IMR-90 (cell line): ENCODE data around the gene PIK3CB. TPM values are rescaled to one million over a fixed set of nuclear protein-coding genes. Genes with fewer than 3 reads are reported as not detected.

ENCODE experiments used
- ATAC-seq: fragments of 200-7000 bp; cut with Tn5 transposase; 2 replicates; pipeline ENCODE4 v1.9.1; 2020; ENCODE audit warnings: low read depth, mild to moderate bottlenecking, moderate library complexity
- BruUV-seq: library from RNA; stranded (reverse); fragments of 400-500 nt; replicated peaks from 2 replicates; lab custom pipeline; 2021; lab: Mats Ljungman, UMichigan
- CTCF ChIA-PET: fragments of 300-600 bp; formaldehyde crosslinking; extraction: SDS; loops from one replicate; lab custom pipeline; 2021; ENCODE audit warnings: antibody characterized with exemption; lab: Yijun Ruan, JAX
- POLR2A ChIA-PET: fragments of 300-600 bp; sonication (Branson Sonifier 250); formaldehyde crosslinking; loops from one replicate; lab custom pipeline; 2022; ENCODE audit warnings: antibody characterized with exemption; ENCODE audit not compliant: unreplicated experiment; lab: Charles Lee
- DNase-seq: peaks from one replicate; pipeline ENCODE4 v3.0.0; 2013
- H2AFZ ChIP-seq: replicated peaks from 2 replicates; pipeline ENCODE3; 2013; ENCODE audit warnings: low read length, mild to moderate bottlenecking; ENCODE audit not compliant: poor library complexity
- H2AK5ac ChIP-seq: 2 replicates; pipeline ENCODE4 v1.6.1; 2013; ENCODE audit warnings: low read depth, low read length, inconsistent platforms
- H2AK9ac ChIP-seq: replicated peaks from 2 replicates; pipeline ENCODE3; 2013; ENCODE audit warnings: mild to moderate bottlenecking, low read depth, low read length, moderate library complexity; ENCODE audit not compliant: poor library complexity
- H2BK120ac ChIP-seq: 2 replicates; pipeline ENCODE4 v1.6.1; 2013; ENCODE audit warnings: low read depth, low read length, inconsistent platforms
- H2BK15ac ChIP-seq: 3 replicates; pipeline ENCODE4 v1.6.1; 2013; ENCODE audit warnings: low read depth, low read length, inconsistent platforms
- H2BK20ac ChIP-seq: 2 replicates; pipeline ENCODE4 v1.6.1; 2013; ENCODE audit warnings: low read depth, mild to moderate bottlenecking, inconsistent platforms, low read length, moderate library complexity
- H2BK5ac ChIP-seq: 2 replicates; pipeline ENCODE4 v1.6.1; 2013; ENCODE audit warnings: mild to moderate bottlenecking, low read depth, low read length, inconsistent platforms; ENCODE audit not compliant: poor library complexity, severe bottlenecking
- H3K14ac ChIP-seq: replicated peaks from 2 replicates; pipeline ENCODE4 v1.6.1; 2013; ENCODE audit warnings: low read depth, low read length, inconsistent platforms
- H3K18ac ChIP-seq: 2 replicates; pipeline ENCODE4 v1.6.1; 2013; ENCODE audit warnings: low read depth, low read length, control low read depth
- H3K23ac ChIP-seq: 2 replicates; pipeline ENCODE4 v1.6.1; 2013; ENCODE audit warnings: low read depth, low read length, inconsistent platforms
- H3K27ac ChIP-seq: 2 replicates; pipeline ENCODE4 v1.5.1; 2013; ENCODE audit warnings: mild to moderate bottlenecking, control low read depth, low read length; ENCODE audit not compliant: insufficient read depth
- H3K27me3 ChIP-seq: 2 replicates; pipeline ENCODE4 v1.6.1; 2013; ENCODE audit warnings: low read length; ENCODE audit not compliant: control insufficient read depth, insufficient read depth
- H3K36me3 ChIP-seq: 2 replicates; pipeline ENCODE4 v1.6.1; 2013; ENCODE audit warnings: low read length, mixed read lengths; ENCODE audit not compliant: control insufficient read depth, insufficient read depth
- H3K4ac ChIP-seq: 2 replicates; pipeline ENCODE4 v1.6.1; 2013; ENCODE audit warnings: low read depth, low read length, inconsistent platforms
- H3K4me1 ChIP-seq: 2 replicates; pipeline ENCODE4 v1.6.1; 2013; ENCODE audit warnings: low read length, mixed read lengths; ENCODE audit not compliant: control insufficient read depth, insufficient read depth
- H3K4me2 ChIP-seq: 2 replicates; pipeline ENCODE4 v1.6.1; 2013; ENCODE audit warnings: low read depth, mild to moderate bottlenecking, control low read depth, low read length, moderate library complexity
- H3K4me3 ChIP-seq: 2 replicates; pipeline ENCODE4 v1.5.1; 2013; ENCODE audit warnings: low read depth, mild to moderate bottlenecking, control low read depth, low read length, moderate library complexity; ENCODE audit not compliant: insufficient read depth
- H3K56ac ChIP-seq: 2 replicates; pipeline ENCODE4 v1.6.1; 2013; ENCODE audit warnings: low read length, inconsistent platforms; ENCODE audit not compliant: insufficient read depth; ENCODE audit errors: extremely low read depth
- H3K79me1 ChIP-seq, 2 experiments: 2 replicates each; pipeline ENCODE4 v1.6.1; 2013; ENCODE audit warnings: low read length in 2 of 2, inconsistent platforms in 1 of 2, low read depth in 1 of 2
- H3K9ac ChIP-seq: 2 replicates; pipeline ENCODE4 v1.6.1; 2013; ENCODE audit warnings: low read depth, low read length, control low read depth
- H3K9me1 ChIP-seq: 2 replicates; pipeline ENCODE4 v1.6.1; 2013; ENCODE audit warnings: low read length, inconsistent platforms; ENCODE audit not compliant: insufficient read depth
- H3K9me3 ChIP-seq: 2 replicates; pipeline ENCODE4 v1.6.1; 2013; ENCODE audit warnings: low read length; ENCODE audit not compliant: control insufficient read depth, insufficient read depth
- H4K20me1 ChIP-seq: 2 replicates; pipeline ENCODE4 v1.6.1; 2013; ENCODE audit warnings: low read length, inconsistent platforms; ENCODE audit not compliant: insufficient read depth
- H4K5ac ChIP-seq: 2 replicates; pipeline ENCODE4 v1.6.1; 2013; ENCODE audit warnings: mild to moderate bottlenecking, low read depth, low read length, control low read depth
- H4K8ac ChIP-seq, 2 experiments: 2 replicates each; pipeline ENCODE4 v1.6.1; 2013; ENCODE audit warnings: low read depth in 2 of 2, low read length in 2 of 2, control low read depth in 1 of 2, inconsistent platforms in 1 of 2
- H4K91ac ChIP-seq: 2 replicates; pipeline ENCODE4 v1.6.1; 2013; ENCODE audit warnings: low read depth, low read length, inconsistent platforms; ENCODE audit not compliant: insufficient read depth
- BHLHE40 ChIP-seq: fragments of 150-350 bp; IDR thresholded peaks from 2 replicates; pipeline ENCODE4 v1.6.1; 2016; ENCODE audit warnings: mild to moderate bottlenecking, low read depth, low read length
- CEBPB ChIP-seq: IDR thresholded peaks from 2 replicates; pipeline ENCODE4 v1.6.1; 2012; ENCODE audit warnings: low read depth, low read length, improper control_type of control experiment
- CHD1 ChIP-seq: IDR thresholded peaks from 2 replicates; pipeline ENCODE4 v1.6.1; 2012; ENCODE audit warnings: low read depth, low read length, improper control_type of control experiment
- FOS ChIP-seq: fragments of 150-350 bp; IDR thresholded peaks from 2 replicates; pipeline ENCODE4 v1.6.1; 2016; ENCODE audit warnings: low read depth, low read length
- MAFK ChIP-seq: IDR thresholded peaks from 2 replicates; pipeline ENCODE4 v1.6.1; 2012; ENCODE audit warnings: low read depth, low read length, improper control_type of control experiment
- MAZ ChIP-seq: IDR thresholded peaks from 2 replicates; pipeline ENCODE4 v1.6.1; 2012; ENCODE audit warnings: low read depth, mild to moderate bottlenecking, low read length, improper control_type of control experiment, moderate library complexity, borderline replicate concordance
- MXI1 ChIP-seq: IDR thresholded peaks from 2 replicates; pipeline ENCODE4 v1.6.1; 2012; ENCODE audit warnings: low read depth, mild to moderate bottlenecking, low read length, moderate library complexity, borderline replicate concordance
- NFE2L2 ChIP-seq: fragments of 150-350 bp; IDR thresholded peaks from 2 replicates; pipeline ENCODE4 v1.6.1; 2016; ENCODE audit warnings: low read depth, mild to moderate bottlenecking, low read length
- POLR2A ChIP-seq: IDR thresholded peaks from 2 replicates; pipeline ENCODE4 v1.6.1; 2012; ENCODE audit warnings: mild to moderate bottlenecking, low read depth, low read length
- RAD21 ChIP-seq: IDR thresholded peaks from 2 replicates; pipeline ENCODE4 v1.6.1; 2012; ENCODE audit warnings: low read length, improper control_type of control experiment
- RCOR1 ChIP-seq: IDR thresholded peaks from 2 replicates; pipeline ENCODE4 v1.6.1; 2012; ENCODE audit warnings: mild to moderate bottlenecking, low read length, improper control_type of control experiment; ENCODE audit not compliant: insufficient replicate concordance
- RFX5 ChIP-seq: IDR thresholded peaks from 2 replicates; pipeline ENCODE4 v1.8.0; 2012; ENCODE audit warnings: low read depth, mild to moderate bottlenecking, low read length, moderate library complexity
- SMC3 ChIP-seq: fragments of 150-350 bp; IDR thresholded peaks from 2 replicates; pipeline ENCODE4 v1.6.1; 2016; ENCODE audit warnings: low read depth, mild to moderate bottlenecking, antibody characterized with exemption, low read length, moderate library complexity
- WGBS, 2 experiments: methylation state at CpG; one replicate each; pipeline versions ENCODE4 v1.1.5 to v1.1.7; 2013; ENCODE audit warnings: missing lambda C conversion rate in 2 of 2; ENCODE audit not compliant: insufficient read length in 1 of 2; ENCODE audit errors: extremely low coverage in 2 of 2; 5-methylcytosine and 5-hydroxymethylcytosine counted together
- dilution Hi-C: fragments of 300-500 bp; cut with HindIII; formaldehyde crosslinking; loops from one replicate; pipeline ENCODE4 v1.14.3; 2018; ENCODE audit warnings: low sequenced_read_pairs; ENCODE audit not compliant: unreplicated experiment
- in situ Hi-C: fragments of 300-500 bp; cut with MboI; formaldehyde crosslinking; loops from 3 replicates; pipeline ENCODE4 v1.14.3; 2019; ENCODE audit warnings: low sequenced_read_pairs, inconsistent platforms, mixed read lengths
- intact Hi-C: fragments of 100-400 bp; cut with micrococcal nuclease; formaldehyde crosslinking; loops from 2 replicates; pipeline ENCODE4 v1.10.0; 2022
- polyA plus RNA-seq, 3 experiments: library from polyadenylated mRNA; depleted of rRNA; stranded (reverse); fragments of >200 nt; gene quantifications; 2 replicates each; pipeline ENCODE4 v1.2.3, GENCODE V29; 2012; ENCODE audit warnings: low replicate concordance in 1 of 3
- total RNA-seq: library from RNA; depleted of rRNA; stranded (reverse); fragments of >200 nt; gene quantifications from 2 replicates; pipeline ENCODE4 v1.2.3, GENCODE V29; 2012
- TF ChIP-seq, protein P1 (sequence below): fragments of 150-350 bp; IDR thresholded peaks from 2 replicates; pipeline ENCODE4 v1.6.1; 2017; ENCODE audit warnings: mild to moderate bottlenecking, antibody characterized with exemption, low read length, low read depth
- TF ChIP-seq, protein P2 (sequence below): conservative IDR thresholded peaks from 2 replicates; pipeline ENCODE4 v1.5.1; 2012; ENCODE audit warnings: mild to moderate bottlenecking, low read depth, low read length, improper control_type of control experiment
- TF ChIP-seq, protein P3 (sequence below): fragments of 150-350 bp; IDR thresholded peaks from 2 replicates; pipeline ENCODE4 v1.6.1; 2016; ENCODE audit warnings: low read depth, mild to moderate bottlenecking, low read length, moderate library complexity, borderline replicate concordance

Gene PIK3CB
- total and polyA plus RNA-seq, 2 of the 4 experiments (the other 2 are of a cell fraction), result 6.3 to 6.8 TPM

DNA sequence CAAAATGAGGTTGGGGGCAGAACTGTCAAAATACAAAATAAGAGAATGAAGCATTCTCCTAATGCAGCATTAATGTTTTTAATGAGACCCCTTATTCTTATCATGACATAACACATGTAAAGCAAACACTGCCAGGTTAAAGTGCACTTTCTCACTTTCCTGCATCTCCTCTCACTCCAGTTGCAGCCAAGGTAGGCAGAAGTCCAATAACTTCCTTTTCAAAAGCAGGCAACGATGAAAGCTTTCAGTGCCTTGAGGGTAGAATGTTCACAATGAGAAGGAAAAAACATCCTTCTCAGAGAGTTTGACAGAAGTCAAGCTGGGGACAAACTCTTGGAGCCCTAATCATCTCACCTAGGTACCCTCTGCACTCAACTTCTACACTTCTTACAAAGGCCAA lies 166.6 kb downstream of the PIK3CB start:
- ATAC-seq, result no peak
- H2BK15ac ChIP-seq, result no peak overlapping the region
- ChIA-PET CTCF (no interaction called here), POLR2A (no interaction called here)
- H3K14ac ChIP-seq, result no peak overlapping the region
- H3K4me2 ChIP-seq, result no peak overlapping the region
- no peaks in the 10 kb centered on the region for H3K27me3 ChIP-seq
- no peak overlapping the region for H3K27ac ChIP-seq
- H2BK120ac ChIP-seq, result no peak overlapping the region
- intact Hi-C loops, result no loop called here
- WGBS, 2 experiments, result no CpG with 5 or more reads among the region's 1 CpG
- no peaks in the 10 kb centered on the region for H4K20me1 ChIP-seq
- H3K79me1 ChIP-seq, result no peaks in the 10 kb centered on the region
- no peak overlapping the region for H3K4ac ChIP-seq
- H2BK5ac ChIP-seq, result no peak overlapping the region
- no peaks in the 10 kb centered on the region for H3K4me1 ChIP-seq
- no peak overlapping the region for H3K9ac ChIP-seq
- H4K91ac ChIP-seq, result no peak overlapping the region
- no peak overlapping the region for H2AFZ ChIP-seq
- no peak overlapping the region for H3K23ac ChIP-seq
- TF ChIP-seq NFE2L2 (no peak), RCOR1 (no peak), FOS (no peak), MAZ (no peak), RAD21 (no peak), SMC3 (no peak), RFX5 (no peak), POLR2A (no peak), MXI1 (no peak), BHLHE40 (no peak), MAFK (no peak), CHD1 (no peak), CEBPB (no peak)
- TF ChIP-seq, protein P1, sequence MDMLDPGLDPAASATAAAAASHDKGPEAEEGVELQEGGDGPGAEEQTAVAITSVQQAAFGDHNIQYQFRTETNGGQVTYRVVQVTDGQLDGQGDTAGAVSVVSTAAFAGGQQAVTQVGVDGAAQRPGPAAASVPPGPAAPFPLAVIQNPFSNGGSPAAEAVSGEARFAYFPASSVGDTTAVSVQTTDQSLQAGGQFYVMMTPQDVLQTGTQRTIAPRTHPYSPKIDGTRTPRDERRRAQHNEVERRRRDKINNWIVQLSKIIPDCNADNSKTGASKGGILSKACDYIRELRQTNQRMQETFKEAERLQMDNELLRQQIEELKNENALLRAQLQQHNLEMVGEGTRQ, result no peak
- TF ChIP-seq, protein P2, sequence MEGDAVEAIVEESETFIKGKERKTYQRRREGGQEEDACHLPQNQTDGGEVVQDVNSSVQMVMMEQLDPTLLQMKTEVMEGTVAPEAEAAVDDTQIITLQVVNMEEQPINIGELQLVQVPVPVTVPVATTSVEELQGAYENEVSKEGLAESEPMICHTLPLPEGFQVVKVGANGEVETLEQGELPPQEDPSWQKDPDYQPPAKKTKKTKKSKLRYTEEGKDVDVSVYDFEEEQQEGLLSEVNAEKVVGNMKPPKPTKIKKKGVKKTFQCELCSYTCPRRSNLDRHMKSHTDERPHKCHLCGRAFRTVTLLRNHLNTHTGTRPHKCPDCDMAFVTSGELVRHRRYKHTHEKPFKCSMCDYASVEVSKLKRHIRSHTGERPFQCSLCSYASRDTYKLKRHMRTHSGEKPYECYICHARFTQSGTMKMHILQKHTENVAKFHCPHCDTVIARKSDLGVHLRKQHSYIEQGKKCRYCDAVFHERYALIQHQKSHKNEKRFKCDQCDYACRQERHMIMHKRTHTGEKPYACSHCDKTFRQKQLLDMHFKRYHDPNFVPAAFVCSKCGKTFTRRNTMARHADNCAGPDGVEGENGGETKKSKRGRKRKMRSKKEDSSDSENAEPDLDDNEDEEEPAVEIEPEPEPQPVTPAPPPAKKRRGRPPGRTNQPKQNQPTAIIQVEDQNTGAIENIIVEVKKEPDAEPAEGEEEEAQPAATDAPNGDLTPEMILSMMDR, result no peak
- TF ChIP-seq, protein P3, sequence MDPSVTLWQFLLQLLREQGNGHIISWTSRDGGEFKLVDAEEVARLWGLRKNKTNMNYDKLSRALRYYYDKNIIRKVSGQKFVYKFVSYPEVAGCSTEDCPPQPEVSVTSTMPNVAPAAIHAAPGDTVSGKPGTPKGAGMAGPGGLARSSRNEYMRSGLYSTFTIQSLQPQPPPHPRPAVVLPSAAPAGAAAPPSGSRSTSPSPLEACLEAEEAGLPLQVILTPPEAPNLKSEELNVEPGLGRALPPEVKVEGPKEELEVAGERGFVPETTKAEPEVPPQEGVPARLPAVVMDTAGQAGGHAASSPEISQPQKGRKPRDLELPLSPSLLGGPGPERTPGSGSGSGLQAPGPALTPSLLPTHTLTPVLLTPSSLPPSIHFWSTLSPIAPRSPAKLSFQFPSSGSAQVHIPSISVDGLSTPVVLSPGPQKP, result no peak
- no peaks in the 10 kb centered on the region; the same call in 1 of the 2 replicates for H3K9me1 ChIP-seq
- dilution Hi-C loops, result no loop called here
- no peaks in the 10 kb centered on the region for H3K9me3 ChIP-seq
- no peak overlapping the region for H4K8ac ChIP-seq
- in situ Hi-C loops, result no loop called here
- BruUV-seq, result no TSS peak
- no peak overlapping the region for H3K4me3 ChIP-seq
- H3K56ac ChIP-seq, result no peak overlapping the region
- H3K18ac ChIP-seq, result no peak overlapping the region
- DNase-seq, result no peak
- no peak overlapping the region for H2AK5ac ChIP-seq
- H4K5ac ChIP-seq, result no peak overlapping the region
- H3K36me3 ChIP-seq, result peaks cover 7% of the 10 kb centered on the region
- H2AK9ac ChIP-seq, result no peak overlapping the region
- no peak overlapping the region for H2BK20ac ChIP-seq
